Transverse colon (tissue), 4 donors: ENCODE results near the gene SPARCL1.

Experiments used
- EP300 ChIP-seq: sonication (generic); formaldehyde crosslinking; IDR thresholded peaks from one replicate; pipeline ENCODE4 v1.6.1; 2017; ENCODE audit warnings: antibody characterized with exemption, low read depth
- POLR2A ChIP-seq: fragments of 450-650 bp; IDR thresholded peaks from one replicate; pipeline ENCODE4 v1.6.1; 2016; ENCODE audit warnings: antibody characterized with exemption, mild to moderate bottlenecking, moderate library complexity
- POLR2AphosphoS5 ChIP-seq, 3 donors: sonication (generic); formaldehyde crosslinking; IDR thresholded peaks; one replicate each; pipeline ENCODE4 v1.6.1; 2016; ENCODE audit warnings: antibody characterized with exemption in 3 of 3
- TF ChIP-seq, protein P1 (sequence below), 5 experiments: fragments of 200-600 bp in 3 of 5; fragments of 450-650 bp in 2 of 5; sonication (generic) in 3 of 5; IDR thresholded peaks; 1 replicate in 2 of 5; 2 replicates in 3 of 5; pipeline ENCODE4 v1.5.1; 2016 to 2017; ENCODE audit warnings: antibody characterized with exemption in 5 of 5, inconsistent platforms in 3 of 5, mild to moderate bottlenecking in 2 of 5, moderate library complexity in 1 of 5

DNA sequence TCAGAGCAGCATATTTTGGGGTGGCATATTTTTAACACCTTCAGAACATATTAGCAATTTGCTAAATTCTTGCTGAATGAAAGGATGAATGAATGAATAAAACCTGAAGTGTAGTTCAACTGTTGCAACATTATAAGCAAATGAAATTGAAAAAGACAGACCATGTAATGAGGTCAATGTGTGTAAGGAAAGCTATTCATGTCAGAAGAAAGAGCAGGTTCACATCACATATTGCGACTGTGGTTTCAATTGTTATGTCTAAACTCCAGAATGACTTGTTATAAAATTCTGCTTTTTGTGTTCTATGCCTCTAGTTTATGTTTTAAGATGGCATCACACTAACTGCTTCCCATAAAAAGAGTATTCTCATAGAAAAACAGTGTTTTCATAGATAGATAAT lies 46.2 kb upstream of the SPARCL1 start:
- TF ChIP-seq EP300 = no peak
- TF ChIP-seq, protein P1, sequence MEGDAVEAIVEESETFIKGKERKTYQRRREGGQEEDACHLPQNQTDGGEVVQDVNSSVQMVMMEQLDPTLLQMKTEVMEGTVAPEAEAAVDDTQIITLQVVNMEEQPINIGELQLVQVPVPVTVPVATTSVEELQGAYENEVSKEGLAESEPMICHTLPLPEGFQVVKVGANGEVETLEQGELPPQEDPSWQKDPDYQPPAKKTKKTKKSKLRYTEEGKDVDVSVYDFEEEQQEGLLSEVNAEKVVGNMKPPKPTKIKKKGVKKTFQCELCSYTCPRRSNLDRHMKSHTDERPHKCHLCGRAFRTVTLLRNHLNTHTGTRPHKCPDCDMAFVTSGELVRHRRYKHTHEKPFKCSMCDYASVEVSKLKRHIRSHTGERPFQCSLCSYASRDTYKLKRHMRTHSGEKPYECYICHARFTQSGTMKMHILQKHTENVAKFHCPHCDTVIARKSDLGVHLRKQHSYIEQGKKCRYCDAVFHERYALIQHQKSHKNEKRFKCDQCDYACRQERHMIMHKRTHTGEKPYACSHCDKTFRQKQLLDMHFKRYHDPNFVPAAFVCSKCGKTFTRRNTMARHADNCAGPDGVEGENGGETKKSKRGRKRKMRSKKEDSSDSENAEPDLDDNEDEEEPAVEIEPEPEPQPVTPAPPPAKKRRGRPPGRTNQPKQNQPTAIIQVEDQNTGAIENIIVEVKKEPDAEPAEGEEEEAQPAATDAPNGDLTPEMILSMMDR (IDR thresholded peaks at IDR 0.05) = no peak
- no peak for TF ChIP-seq POLR2A
- no peak for TF ChIP-seq POLR2AphosphoS5 (IDR thresholded peaks at IDR 0.05)
